Karpas-422 (cell line): Measurements from ENCODE around the gene FMNL2. TPM values are rescaled to one million over a fixed set of nuclear protein-coding genes. Genes with fewer than 3 reads are reported as not detected.

Experiments
- DNase-seq: peaks from one replicate; pipeline ENCODE4 v3.0.0-alpha.2; 2015
- H2AFZ ChIP-seq: fragments of 200-600 bp; sonication (generic); 2 replicates; pipeline ENCODE4 v1.6.1; 2014; ENCODE audit warnings: antibody characterized with exemption, low read length, mixed read lengths
- H3K27ac ChIP-seq: fragments of 200-600 bp; sonication (generic); 2 replicates; pipeline ENCODE4 v1.5.1; 2014; ENCODE audit warnings: mild to moderate bottlenecking, low read length, moderate library complexity
- H3K27me3 ChIP-seq: fragments of 200-600 bp; sonication (generic); 2 replicates; pipeline ENCODE4 v1.6.1; 2014; ENCODE audit warnings: low read length, mixed read lengths
- H3K36me3 ChIP-seq: fragments of 200-600 bp; sonication (generic); 2 replicates; pipeline ENCODE4 v1.6.1; 2014; ENCODE audit warnings: low read length, mixed read lengths; ENCODE audit not compliant: insufficient read depth
- H3K4me1 ChIP-seq: fragments of 200-600 bp; sonication (generic); 2 replicates; pipeline ENCODE4 v1.6.1; 2014; ENCODE audit warnings: mild to moderate bottlenecking, low read length, mixed read lengths
- H3K4me2 ChIP-seq: fragments of 200-600 bp; sonication (generic); 2 replicates; pipeline ENCODE4 v1.6.1; 2014; ENCODE audit warnings: low read length, low read depth, mild to moderate bottlenecking; ENCODE audit not compliant: poor library complexity, severe bottlenecking
- H3K4me3 ChIP-seq: fragments of 200-600 bp; sonication (generic); 2 replicates; pipeline ENCODE4 v1.5.1; 2014; ENCODE audit warnings: mild to moderate bottlenecking, antibody characterized with exemption, low read length, mixed read lengths
- H3K79me2 ChIP-seq: fragments of 200-600 bp; sonication (generic); 2 replicates; pipeline ENCODE4 v1.6.1; 2014; ENCODE audit warnings: mild to moderate bottlenecking, low read length, mixed read lengths
- H3K9ac ChIP-seq: fragments of 200-600 bp; sonication (generic); 2 replicates; pipeline ENCODE4 v1.6.0; 2014; ENCODE audit warnings: low read length
- H3K9me2 ChIP-seq: fragments of 200-600 bp; sonication (generic), shearing (Covaris generic); replicated peaks from 2 replicates; pipeline ENCODE4 v1.6.0; 2014; ENCODE audit warnings: mild to moderate bottlenecking, low read length, moderate library complexity; ENCODE audit not compliant: insufficient read depth
- H3K9me3 ChIP-seq: fragments of 300-700, 200-600 bp; sonication (generic); 2 replicates; pipeline ENCODE4 v1.6.1; 2014; ENCODE audit warnings: low read length, mixed read lengths
- H4K20me1 ChIP-seq: fragments of 200-600 bp; sonication (generic); 2 replicates; pipeline ENCODE4 v1.6.1; 2014; ENCODE audit warnings: mild to moderate bottlenecking, antibody characterized with exemption, low read length, low read depth; ENCODE audit not compliant: insufficient read depth
- total RNA-seq: library from RNA; depleted of rRNA; stranded (reverse); fragments of >200 nt; shearing (Covaris generic); gene quantifications from 2 replicates; pipeline ENCODE4 v1.2.3, GENCODE V29; 2014; ENCODE audit warnings: low replicate concordance

The FMNL2 gene
- total RNA-seq, 1 experiment from 2014 or later, result 3.2 TPM

- H3K4me1 ChIP-seq, result peaks cover 16% of the 10 kb centered on the region
- H3K9me3 ChIP-seq, result no peaks in the 10 kb centered on the region
- H3K9me2 ChIP-seq, result no peaks in the 10 kb centered on the region
- H3K9ac ChIP-seq, result no peak overlapping the region
- no peaks in the 10 kb centered on the region for H4K20me1 ChIP-seq
- no peaks in the 10 kb centered on the region for H3K27me3 ChIP-seq
- DNase-seq, result no peak
- H3K27ac ChIP-seq, result no peak overlapping the region
- no peaks in the 10 kb centered on the region for H3K79me2 ChIP-seq
- no peaks in the 10 kb centered on the region for H3K36me3 ChIP-seq
- H2AFZ ChIP-seq, result no peak overlapping the region
- no peak overlapping the region for H3K4me3 ChIP-seq
- peak overlapping the region; percentile 0 for H3K4me2 ChIP-seq
Observed at GRCh38 chr2:152542337-152542994, 207.5 kb downstream of the FMNL2 start.

- DNase-seq, result no peak
- no peaks in the 10 kb centered on the region for H4K20me1 ChIP-seq
- H3K4me2 ChIP-seq, result no peak overlapping the region
- H3K4me1 ChIP-seq, result peaks cover 13% of the 10 kb centered on the region
- no peaks in the 10 kb centered on the region for H3K36me3 ChIP-seq
- no peaks in the 10 kb centered on the region for H3K9me3 ChIP-seq
- H3K9me2 ChIP-seq, result no peaks in the 10 kb centered on the region
- no peak overlapping the region for H2AFZ ChIP-seq
- H3K27ac ChIP-seq, result no peak overlapping the region
- no peaks in the 10 kb centered on the region for H3K27me3 ChIP-seq
- H3K4me3 ChIP-seq, result no peak overlapping the region
- H3K9ac ChIP-seq, result no peak overlapping the region
- no peaks in the 10 kb centered on the region for H3K79me2 ChIP-seq
Observed at GRCh38 chr2:152542995-152543481, 208.1 kb downstream of the FMNL2 start.

GRCh38 chr2:152543717-152544116 is 208.7 kb downstream of the FMNL2 start:
- H3K9me3 ChIP-seq, result no peaks in the 10 kb centered on the region
- no peak for DNase-seq

GRCh38 chr2:152544638-152545037 is 209.7 kb downstream of the FMNL2 start:
- no peaks in the 10 kb centered on the region for H3K9me3 ChIP-seq
- no peaks in the 10 kb centered on the region for H3K79me2 ChIP-seq
- no peak overlapping the region for H3K4me3 ChIP-seq
- no peak overlapping the region for H3K4me2 ChIP-seq
- no peak overlapping the region for H2AFZ ChIP-seq
- H3K9me2 ChIP-seq, result no peaks in the 10 kb centered on the region
- no peak for DNase-seq
- H3K4me1 ChIP-seq, result peaks cover 13% of the 10 kb centered on the region
- no peak overlapping the region for H3K27ac ChIP-seq
- no peaks in the 10 kb centered on the region for H4K20me1 ChIP-seq
- no peaks in the 10 kb centered on the region for H3K36me3 ChIP-seq
- no peak overlapping the region for H3K9ac ChIP-seq
- no peaks in the 10 kb centered on the region for H3K27me3 ChIP-seq

More at GRCh38 chr2:152543717-152544116, 208.7 kb downstream of the FMNL2 start:
- no peaks in the 10 kb centered on the region for H3K9me2 ChIP-seq
- no peak overlapping the region for H3K27ac ChIP-seq
- no peak overlapping the region for H2AFZ ChIP-seq
- H4K20me1 ChIP-seq, result no peaks in the 10 kb centered on the region
- H3K4me2 ChIP-seq, result no peak overlapping the region
- no peak overlapping the region for H3K9ac ChIP-seq
- peaks cover 13% of the 10 kb centered on the region for H3K4me1 ChIP-seq
- H3K36me3 ChIP-seq, result no peaks in the 10 kb centered on the region
- H3K79me2 ChIP-seq, result no peaks in the 10 kb centered on the region
- H3K4me3 ChIP-seq, result no peak overlapping the region
- H3K27me3 ChIP-seq, result no peaks in the 10 kb centered on the region

- Histone ChIP-seq H2AFZ (no peak overlapping the region), H3K9me2 (no peaks in the 10 kb centered on the region), H3K27ac (no peak overlapping the region), H3K4me3 (no peak overlapping the region), H3K9me3 (no peaks in the 10 kb centered on the region), H3K4me2 (no peak overlapping the region), H4K20me1 (no peaks in the 10 kb centered on the region), H3K9ac (no peak overlapping the region), H3K36me3 (no peaks in the 10 kb centered on the region), H3K4me1 (peaks cover 13% of the 10 kb centered on the region), H3K27me3 (no peaks in the 10 kb centered on the region), H3K79me2 (no peaks in the 10 kb centered on the region)
- no peak for DNase-seq
Observed at GRCh38 chr2:152546230-152546837, 211.4 kb downstream of the FMNL2 start.

GRCh38 chr2:152548111-152548875 is 213.3 kb downstream of the FMNL2 start:
- H3K9ac ChIP-seq, result no peak overlapping the region
- no peaks in the 10 kb centered on the region for H3K79me2 ChIP-seq
- H3K4me1 ChIP-seq, result no peaks in the 10 kb centered on the region
- H3K36me3 ChIP-seq, result no peaks in the 10 kb centered on the region
- no peaks in the 10 kb centered on the region for H3K9me2 ChIP-seq
- H3K27ac ChIP-seq, result no peak overlapping the region
- H4K20me1 ChIP-seq, result no peaks in the 10 kb centered on the region
- no peak overlapping the region for H3K4me2 ChIP-seq
- no peaks in the 10 kb centered on the region for H3K27me3 ChIP-seq
- H2AFZ ChIP-seq, result no peak overlapping the region
- no peak overlapping the region for H3K4me3 ChIP-seq
- no peaks in the 10 kb centered on the region for H3K9me3 ChIP-seq
- no peak for DNase-seq

- Histone ChIP-seq H3K79me2 (no peaks in the 10 kb centered on the region), H3K27me3 (no peaks in the 10 kb centered on the region), H3K4me1 (no peaks in the 10 kb centered on the region), H3K4me2 (no peak overlapping the region), H3K9ac (no peak overlapping the region), H4K20me1 (no peaks in the 10 kb centered on the region), H2AFZ (no peak overlapping the region), H3K9me2 (no peaks in the 10 kb centered on the region), H3K36me3 (no peaks in the 10 kb centered on the region), H3K27ac (no peak overlapping the region), H3K4me3 (no peak overlapping the region), H3K9me3 (no peaks in the 10 kb centered on the region)
- no peak for DNase-seq
Observed at GRCh38 chr2:152548996-152549395, 214.0 kb downstream of the FMNL2 start.

GRCh38 chr2:152549423-152549822 is 214.4 kb downstream of the FMNL2 start:
- Histone ChIP-seq H3K79me2 (no peaks in the 10 kb centered on the region), H3K4me2 (no peak overlapping the region), H3K4me1 (no peaks in the 10 kb centered on the region), H2AFZ (no peak overlapping the region), H3K36me3 (no peaks in the 10 kb centered on the region), H3K9me3 (no peaks in the 10 kb centered on the region), H3K27me3 (no peaks in the 10 kb centered on the region), H3K27ac (no peak overlapping the region), H4K20me1 (no peaks in the 10 kb centered on the region), H3K9me2 (no peaks in the 10 kb centered on the region), H3K4me3 (no peak overlapping the region), H3K9ac (no peak overlapping the region)
- DNase-seq, result no peak
